Measurements from ENCODE around the gene PYY.
"Not testable (repeated sequence)": the region's sequence is repeated elsewhere in the genome, so short reads cannot be mapped to it uniquely, and the experiment has no call there.

The PYY gene

DNA sequence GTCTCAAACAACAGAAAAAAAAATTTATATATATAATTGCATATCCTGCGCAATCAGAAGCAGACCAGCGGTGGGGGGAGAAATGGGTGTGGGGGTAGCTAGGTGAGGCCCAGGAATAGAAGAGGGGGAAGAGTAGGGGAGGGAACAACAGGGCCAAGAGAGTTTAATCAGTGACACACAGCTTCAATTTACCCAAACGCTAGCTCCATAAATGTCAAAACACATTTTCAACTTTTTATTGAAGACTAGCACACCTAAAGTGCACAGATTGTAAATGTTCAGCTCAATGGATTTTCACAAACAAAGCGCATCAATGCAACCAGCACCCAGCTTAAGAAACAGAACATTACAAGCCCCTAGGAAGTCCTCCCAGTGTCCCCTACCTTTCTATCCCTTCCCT lies 25.9 kb upstream of the PYY start:
- CTCF ChIA-PET = interaction anchor here (0.6 to 1.1 kb wide), 5 partner anchors 16 to 157 kb away, joined by 3 to 9 read pairs (median 3); no protein-coding TSS in a partner anchor
- POLR2A ChIA-PET (ENCODE audit: low non-redundant PET) = no interaction called here
- H3K27ac ChIP-seq = no peak overlapping the region
- TF ChIP-seq, protein P1, sequence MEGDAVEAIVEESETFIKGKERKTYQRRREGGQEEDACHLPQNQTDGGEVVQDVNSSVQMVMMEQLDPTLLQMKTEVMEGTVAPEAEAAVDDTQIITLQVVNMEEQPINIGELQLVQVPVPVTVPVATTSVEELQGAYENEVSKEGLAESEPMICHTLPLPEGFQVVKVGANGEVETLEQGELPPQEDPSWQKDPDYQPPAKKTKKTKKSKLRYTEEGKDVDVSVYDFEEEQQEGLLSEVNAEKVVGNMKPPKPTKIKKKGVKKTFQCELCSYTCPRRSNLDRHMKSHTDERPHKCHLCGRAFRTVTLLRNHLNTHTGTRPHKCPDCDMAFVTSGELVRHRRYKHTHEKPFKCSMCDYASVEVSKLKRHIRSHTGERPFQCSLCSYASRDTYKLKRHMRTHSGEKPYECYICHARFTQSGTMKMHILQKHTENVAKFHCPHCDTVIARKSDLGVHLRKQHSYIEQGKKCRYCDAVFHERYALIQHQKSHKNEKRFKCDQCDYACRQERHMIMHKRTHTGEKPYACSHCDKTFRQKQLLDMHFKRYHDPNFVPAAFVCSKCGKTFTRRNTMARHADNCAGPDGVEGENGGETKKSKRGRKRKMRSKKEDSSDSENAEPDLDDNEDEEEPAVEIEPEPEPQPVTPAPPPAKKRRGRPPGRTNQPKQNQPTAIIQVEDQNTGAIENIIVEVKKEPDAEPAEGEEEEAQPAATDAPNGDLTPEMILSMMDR (conservative IDR thresholded peaks at IDR 0.05; ENCODE audit: low read depth) = no peak
- no peak for DNase-seq (ENCODE audit: low spot score)

DNA sequence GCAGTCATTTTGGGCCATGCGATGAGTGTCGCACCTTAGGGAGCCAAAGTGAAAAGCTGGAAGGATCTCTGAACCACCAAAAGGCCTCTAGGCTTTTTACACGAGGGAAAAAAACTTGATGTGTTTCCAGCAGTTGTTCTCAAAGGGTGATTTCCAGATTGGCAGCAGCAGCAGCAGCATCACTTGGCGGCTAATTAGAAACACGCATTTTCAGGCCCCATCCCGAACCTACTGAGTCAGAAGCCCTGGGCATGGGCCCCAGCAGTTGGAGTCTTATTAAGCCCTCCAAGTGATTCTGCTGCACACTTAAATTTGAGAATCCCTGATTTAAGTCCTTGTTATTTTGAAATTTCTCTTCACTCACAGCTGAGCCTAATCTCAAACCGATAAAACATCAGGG lies 25.3 kb upstream of the PYY start:
- POLR2A ChIA-PET (ENCODE audit: low non-redundant PET) = no interaction called here
- DNase-seq (ENCODE audit: low spot score) = no peak
- TF ChIP-seq, protein P1 (conservative IDR thresholded peaks at IDR 0.05; ENCODE audit: low read depth) = no peak
- CTCF ChIA-PET = interaction anchor here (0.7 to 1.1 kb wide), 3 partner anchors 17 to 62 kb away, joined by 3 to 9 read pairs (median 3); no protein-coding TSS in a partner anchor
- H3K27ac ChIP-seq = no peak overlapping the region

DNA sequence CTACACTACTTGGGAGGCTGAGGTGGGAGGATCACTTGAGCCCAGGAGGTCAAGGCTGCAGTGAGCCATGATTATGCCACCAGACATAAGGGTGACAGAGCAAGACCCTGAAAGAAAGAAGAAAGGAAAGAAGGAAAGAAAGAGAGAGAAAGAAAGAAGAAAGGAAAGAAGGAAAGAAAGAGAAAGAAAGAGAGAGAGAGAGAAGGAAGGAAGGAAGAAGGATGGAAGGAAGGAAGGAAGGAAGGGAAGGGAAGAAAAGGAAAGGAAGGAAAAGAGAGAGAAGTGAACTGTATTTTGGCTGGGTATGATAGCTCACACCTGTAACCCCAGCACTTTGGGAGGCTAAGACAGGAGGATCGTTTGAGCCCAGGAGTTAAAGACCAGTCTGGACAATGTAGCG lies 24.3 kb upstream of the PYY start:
- no peak for DNase-seq (ENCODE audit: low spot score)
- TF ChIP-seq, protein P1 (conservative IDR thresholded peaks at IDR 0.05; ENCODE audit: low read depth) = no peak
- CTCF ChIA-PET = no interaction called here
- H3K27ac ChIP-seq = no peak overlapping the region
- POLR2A ChIA-PET (ENCODE audit: low non-redundant PET) = no interaction called here

DNA sequence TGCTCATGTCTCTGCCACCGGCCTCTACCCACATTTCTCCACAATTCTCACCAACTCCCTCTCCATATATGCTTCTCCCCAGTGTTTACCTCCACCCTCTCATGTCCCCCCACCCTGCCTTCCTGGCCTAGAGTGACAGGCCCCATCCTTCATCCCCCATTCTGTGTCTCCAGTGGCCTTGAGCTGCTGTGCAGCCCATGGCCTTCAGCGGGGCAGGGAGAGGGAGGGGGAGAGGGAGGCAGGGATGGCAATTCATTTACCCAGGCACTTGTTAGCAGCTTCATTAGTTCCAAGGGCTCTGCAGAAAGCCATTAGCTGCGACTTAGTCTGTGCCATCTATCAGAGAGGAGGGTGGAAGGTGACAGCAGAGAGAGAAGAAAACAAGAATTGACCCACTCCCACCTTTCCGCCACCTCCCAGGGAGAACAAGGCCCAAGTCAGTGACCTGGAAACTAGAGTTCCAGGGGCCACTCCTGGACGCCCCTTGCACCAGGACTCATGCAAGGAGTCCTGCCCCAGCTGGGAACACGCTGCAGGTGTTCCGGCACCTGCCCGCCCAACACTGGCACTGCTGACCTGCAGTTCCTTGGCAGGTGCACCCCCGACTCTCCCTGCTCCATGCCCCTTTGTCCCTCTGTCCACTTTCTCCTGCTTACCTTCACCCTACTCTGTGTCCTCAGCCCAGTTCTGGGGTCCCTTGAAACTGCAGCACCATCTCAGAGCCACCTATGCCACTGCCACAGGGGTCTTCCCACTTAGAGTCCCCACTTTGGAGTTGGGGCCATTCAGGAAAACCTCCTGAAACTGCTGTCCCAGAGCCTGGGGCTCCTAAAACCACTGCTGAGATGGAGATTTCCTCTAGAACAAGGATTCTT lies 23.5 kb upstream of the PYY start:
- no peak overlapping the region for H3K27ac ChIP-seq
- no peak for DNase-seq (ENCODE audit: low spot score)
- CTCF ChIA-PET = no interaction called here
- POLR2A ChIA-PET (ENCODE audit: low non-redundant PET) = no interaction called here
- TF ChIP-seq, protein P1 (conservative IDR thresholded peaks at IDR 0.05; ENCODE audit: low read depth) = no peak

DNA sequence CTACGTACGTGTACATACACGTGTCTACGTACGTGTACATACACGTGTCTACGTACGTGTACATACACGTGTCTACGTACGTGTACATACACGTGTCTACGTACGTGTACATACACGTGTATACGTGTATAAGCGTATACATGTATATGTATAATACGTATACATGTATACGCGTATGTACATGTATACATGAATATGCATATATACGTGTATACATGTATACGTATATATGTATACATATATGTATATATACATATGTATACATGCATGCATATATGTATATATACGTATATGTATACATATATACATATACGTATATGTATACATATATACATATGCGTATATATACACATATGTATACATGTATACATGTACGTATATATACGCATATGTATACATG lies 22.2 kb upstream of the PYY start:
- CTCF ChIA-PET = no interaction called here

DNA sequence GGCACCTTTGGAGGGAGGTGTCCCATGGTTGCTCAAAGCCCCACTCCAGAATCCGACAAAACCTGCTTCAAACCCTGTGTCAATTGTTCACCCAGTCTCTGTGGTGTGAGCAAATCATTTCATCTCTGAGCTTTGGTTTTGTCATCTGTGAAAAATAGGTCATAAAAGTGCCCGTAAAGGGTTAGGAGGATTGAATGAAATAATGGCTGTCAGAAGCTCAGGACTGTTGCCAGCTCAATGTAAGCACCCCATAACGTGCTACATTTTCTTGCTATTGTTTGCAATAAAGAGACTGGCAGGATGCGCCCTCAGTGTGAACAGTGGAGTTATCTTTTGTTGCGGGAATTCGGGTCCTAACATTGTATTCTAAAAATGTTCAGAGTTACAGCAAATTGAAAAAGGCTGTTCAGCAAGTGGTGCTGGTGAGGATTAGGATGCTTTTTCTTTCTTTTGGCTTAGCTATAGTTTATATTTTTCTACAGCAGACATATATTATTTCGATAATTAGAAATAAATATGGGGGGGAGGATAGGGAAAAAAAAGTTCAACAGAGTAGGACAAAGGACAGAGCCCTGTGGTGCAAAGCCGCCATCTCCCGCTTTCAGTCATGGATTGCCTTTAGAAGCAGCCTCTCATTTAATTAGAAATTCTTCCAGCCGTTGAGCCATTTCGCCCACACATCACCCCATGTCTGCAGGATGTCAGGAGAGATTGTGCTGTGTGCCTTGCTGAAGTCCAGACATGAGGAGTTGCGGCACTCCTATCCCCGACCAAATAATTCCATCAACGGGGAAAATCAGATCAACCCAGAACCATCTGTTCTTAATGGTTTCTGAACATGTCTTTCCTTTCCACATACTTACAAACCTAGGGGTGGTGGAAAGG lies 20.9 kb upstream of the PYY start:
- ChIA-PET CTCF (no interaction called here), POLR2A (ENCODE audit: low non-redundant PET) (no interaction called here)
- DNase-seq (ENCODE audit: low spot score) = no peak
- H3K27ac ChIP-seq = no peak overlapping the region
- TF ChIP-seq, protein P1 (conservative IDR thresholded peaks at IDR 0.05; ENCODE audit: low read depth) = no peak

More for the DNA sequence above, 22.2 kb upstream of the PYY start:
- TF ChIP-seq, protein P1 (conservative IDR thresholded peaks at IDR 0.05; ENCODE audit: low read depth) = no peak
- POLR2A ChIA-PET (ENCODE audit: low non-redundant PET) = no interaction called here
- H3K27ac ChIP-seq = no peak overlapping the region
- DNase-seq (ENCODE audit: low spot score) = no peak

DNA sequence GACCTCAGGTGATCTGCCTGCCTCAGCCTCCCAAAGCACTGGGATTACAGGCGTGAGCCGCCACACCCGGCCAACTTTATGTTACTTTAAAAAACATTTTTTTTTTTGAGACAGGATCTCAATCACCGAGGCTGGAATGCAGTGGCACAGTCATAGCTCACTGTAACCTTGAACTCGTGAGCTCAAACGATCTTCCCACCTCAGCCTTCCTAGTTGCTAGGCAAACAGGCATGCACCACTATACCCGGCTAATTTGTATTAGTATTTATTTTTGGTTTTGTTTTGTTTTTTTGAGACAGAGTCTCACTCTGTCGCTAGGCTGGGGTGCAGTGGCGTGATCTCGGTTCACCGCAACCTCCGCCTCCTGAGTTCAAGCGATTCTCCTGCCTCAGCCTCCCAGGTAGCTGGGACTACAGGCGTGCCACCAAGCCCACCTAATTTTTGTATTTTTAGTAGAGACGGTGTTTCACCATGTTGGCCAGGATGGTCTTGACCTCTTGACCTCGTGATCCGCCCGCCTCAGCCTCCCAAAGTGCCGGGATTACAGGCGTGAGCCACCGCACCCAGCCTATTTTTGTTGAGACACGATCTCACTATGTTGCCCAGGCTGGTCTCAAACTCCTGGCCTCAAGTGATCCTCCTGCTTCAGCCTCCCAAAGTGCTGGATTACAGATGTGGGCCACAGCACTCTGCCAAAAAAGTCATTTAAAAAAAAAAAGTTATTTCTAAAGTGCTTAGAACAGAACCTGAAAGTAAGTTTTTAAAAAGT lies 18.9 kb upstream of the PYY start:
- H3K27ac ChIP-seq; POLR2A ChIA-PET (ENCODE audit: low non-redundant PET); DNase-seq (ENCODE audit: low spot score): not testable (repeated sequence)
- CTCF ChIA-PET = interaction anchor here (0.7 kb wide), 1 partner anchor 187 kb away, joined by 3 read pairs; no protein-coding TSS in a partner anchor

DNA sequence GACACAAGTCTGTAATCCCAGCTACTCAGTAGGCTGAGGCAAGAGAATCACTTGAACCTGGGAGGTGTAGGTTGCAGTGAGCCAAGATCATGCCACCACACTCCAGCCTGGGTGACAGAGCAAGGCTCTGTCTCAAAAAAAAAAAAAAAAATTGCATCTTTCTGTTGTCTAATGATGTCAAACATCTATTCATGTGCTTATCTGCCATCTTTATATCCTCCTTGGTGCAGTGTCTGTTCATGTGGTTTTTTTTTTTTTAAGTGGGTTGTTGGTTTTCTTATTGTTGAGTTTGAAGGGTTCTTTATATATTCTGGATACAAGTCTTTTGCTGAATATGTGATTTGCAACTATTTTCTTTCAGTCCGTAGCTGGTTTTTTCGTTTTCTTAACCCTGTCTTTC lies 17.7 kb upstream of the PYY start:
- POLR2A ChIA-PET (ENCODE audit: low non-redundant PET); H3K27ac ChIP-seq; DNase-seq (ENCODE audit: low spot score): not testable (repeated sequence)
- CTCF ChIA-PET = interaction anchor here (0.6 to 0.7 kb wide), 2 partner anchors 10 to 73 kb away, joined by 4 to 7 read pairs; no protein-coding TSS in a partner anchor

Data from RWPE1 (cell line).